ENCODE data around the gene LHX2.

Gene LHX2

DNA sequence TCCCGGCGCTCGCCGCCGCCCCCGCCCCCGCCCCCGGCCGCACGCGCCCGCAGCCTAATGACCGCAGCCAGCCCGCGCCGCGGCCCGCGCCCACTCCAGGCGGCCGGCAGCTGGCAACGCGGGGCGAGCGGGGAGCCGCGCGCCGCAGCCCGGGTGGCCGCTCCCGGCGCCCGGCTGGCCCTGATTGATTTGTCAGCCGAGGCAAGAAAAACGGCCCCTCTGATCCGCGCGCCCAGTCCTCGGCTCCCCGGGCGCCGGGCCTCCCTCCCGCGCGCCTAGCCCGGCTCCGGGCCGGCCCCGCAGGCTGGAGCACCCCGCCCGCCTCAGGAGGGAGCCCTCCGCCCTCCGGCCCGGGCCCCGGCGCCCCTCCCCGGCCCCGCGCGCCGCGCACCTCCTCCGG, 11.9 kb upstream of the LHX2 start:
- DNase-seq (ENCODE audit: low spot score), result no peak

DNA sequence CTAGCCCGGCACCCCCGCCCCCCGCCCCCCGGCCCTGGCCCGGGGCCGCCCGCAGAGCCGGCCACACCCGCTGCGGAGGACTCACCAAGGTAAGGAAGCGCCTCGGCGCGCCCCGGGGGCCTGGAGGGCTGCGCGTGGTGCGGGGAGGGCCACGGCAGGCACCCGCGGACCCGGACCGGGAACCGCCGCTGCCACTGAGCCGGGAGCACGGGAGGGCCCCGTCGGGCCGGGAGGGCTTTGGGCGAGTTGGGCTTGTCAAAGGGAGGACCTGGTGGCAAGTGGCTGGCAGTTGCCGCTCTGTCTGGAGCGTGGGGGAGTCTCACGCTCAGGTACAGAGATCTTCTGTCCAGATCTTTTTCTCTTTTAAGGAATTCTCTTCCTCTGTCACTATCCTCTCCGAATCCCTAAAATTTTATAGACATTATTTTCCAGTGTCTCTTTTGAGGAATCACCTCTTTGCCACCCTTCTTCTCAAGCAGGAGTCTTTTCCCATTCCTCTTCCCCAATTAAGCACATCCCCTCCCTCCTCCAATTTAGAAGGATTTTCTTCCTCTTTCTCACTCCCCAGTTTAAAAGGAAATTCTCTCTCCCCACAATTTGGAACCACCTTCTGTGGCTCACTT, 11.3 kb upstream of the LHX2 start:
- peak; percentile 21 for DNase-seq (ENCODE audit: low spot score)

DNA sequence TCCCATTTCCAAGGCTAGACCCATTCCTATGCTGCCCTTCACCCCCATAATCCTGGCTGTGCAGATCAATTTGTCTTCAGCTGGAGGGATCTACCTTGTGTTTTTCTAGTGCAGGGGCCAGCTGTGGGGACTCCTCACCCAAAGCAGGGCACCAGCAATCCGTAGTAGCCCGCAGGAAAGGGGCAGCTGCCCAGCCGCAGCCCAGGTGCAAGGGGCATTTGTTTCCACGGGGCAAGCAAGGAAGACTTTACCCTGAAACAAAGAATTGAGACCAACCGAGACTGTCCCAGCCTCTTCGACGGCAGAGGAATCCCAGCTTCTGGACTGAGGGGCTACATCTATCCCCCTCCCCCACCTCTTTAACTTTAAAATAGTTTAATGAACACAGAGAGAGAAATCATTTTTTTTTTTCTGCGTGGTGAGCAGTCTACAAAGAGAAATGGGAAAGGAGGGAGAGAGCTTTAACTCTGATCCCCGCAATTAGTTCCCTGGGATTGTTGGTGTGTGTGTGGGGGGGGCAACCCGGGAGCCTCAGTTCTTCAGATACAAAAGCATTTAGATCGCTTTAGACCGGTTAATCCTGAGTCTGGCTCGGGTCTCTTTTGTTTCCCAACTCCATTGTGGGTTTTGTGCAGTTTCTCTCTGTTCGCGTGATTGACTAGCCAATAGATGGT, 10.6 kb upstream of the LHX2 start:
- no peak for DNase-seq (ENCODE audit: low spot score)

DNA sequence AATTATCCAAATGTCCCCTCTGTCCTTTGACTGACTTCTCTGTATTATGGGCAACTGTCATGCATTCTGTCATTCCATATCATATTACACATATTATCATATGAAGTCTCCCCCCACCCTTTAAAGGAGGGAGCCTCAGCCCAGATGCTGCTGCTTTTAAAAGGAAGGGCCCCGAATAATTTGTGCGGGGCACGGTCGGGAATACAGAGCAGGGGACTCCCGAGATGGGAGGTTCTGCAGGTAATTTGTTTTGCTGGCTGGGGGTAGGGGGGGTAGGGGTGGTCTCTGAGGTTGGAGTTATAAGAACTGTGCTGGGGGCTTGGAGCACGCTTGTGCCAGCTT, 10.1 kb upstream of the LHX2 start:
- no peak for DNase-seq (ENCODE audit: low spot score)

DNA sequence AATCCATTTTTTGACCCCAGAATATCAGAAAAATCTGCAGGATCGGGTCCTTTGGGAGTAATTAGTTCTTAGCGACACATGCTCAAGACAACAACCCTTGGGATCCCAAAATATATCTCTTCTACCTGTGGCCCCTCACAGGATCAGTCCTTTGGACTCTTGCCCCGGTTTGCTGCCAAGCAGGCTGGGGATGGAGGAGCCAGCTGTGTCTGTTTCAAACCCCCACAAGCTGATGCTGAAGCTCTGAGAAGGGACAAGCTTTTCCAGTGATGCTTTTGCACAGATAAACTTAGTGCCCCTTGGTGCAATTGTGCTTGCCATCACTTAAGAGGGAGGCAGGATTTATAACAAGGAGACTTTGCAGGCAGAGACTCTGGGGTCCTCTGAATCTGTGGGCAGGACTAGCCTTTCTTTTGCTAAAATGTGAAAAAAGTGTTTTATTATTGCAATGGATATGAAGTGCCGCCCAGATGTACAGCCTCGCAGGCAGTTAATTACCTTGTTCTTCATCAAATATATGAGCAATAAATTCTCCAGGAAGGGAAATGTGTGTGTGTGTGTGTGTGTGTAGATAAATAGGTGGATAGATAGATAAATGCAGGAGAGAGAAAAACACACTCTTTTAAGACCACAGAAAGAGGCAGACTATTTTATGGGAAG, 9.6 kb upstream of the LHX2 start:
- no peak for DNase-seq (ENCODE audit: low spot score)

DNA sequence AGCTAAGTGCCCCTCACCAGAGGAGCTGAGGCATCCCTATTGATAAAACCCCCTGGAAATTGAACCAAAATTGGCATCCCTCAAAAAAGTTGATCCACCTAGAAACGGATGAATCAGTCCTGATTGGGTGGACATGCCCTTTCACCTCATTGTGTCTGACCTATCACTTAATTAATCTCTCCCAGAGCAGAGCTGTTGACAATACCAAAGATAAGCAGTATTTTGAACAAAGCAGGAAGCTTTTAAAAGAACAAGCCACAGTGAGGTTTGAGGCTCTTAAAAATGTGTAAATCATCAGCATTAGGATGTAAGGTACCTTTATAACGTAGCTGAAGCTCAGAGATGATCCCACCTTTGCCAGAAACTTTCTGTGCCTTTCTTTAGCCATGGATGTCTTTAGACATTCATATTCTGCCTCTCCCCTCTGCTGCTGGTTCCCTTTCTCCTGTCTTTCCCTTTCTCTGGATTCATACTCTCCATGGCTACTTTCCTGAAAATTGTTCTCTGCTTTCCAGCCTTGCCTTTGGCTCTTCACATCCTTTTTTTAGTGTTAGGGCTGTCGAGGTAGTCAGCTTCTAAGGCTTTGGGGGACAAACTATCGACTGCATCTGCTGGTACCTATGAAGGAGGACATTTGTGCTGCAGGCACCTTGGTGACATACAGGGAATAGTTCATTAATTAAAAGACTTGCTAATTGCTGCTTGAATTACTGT, 7.8 kb upstream of the LHX2 start:
- no peak for DNase-seq (ENCODE audit: low spot score)

DNA sequence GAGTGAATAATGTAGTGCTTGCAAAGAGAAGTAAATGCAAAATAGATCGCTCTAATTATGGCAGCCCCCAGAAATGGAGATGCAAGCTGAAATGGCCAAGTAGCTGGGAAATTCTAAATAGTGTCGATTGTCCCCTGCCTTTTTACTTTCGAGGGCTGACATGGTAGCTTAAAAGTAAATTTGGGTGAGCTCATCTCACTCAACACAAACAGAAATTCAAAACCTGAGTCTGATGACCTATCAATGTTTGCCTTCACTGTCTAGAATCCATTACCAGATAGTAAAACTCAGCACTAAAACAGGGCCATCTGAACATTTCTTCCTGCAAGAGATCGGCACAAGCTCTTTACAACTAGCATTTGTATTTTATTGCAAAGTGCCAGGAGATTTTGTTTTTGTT, 7.0 kb upstream of the LHX2 start:
- DNase-seq (ENCODE audit: low spot score), result no peak

DNA sequence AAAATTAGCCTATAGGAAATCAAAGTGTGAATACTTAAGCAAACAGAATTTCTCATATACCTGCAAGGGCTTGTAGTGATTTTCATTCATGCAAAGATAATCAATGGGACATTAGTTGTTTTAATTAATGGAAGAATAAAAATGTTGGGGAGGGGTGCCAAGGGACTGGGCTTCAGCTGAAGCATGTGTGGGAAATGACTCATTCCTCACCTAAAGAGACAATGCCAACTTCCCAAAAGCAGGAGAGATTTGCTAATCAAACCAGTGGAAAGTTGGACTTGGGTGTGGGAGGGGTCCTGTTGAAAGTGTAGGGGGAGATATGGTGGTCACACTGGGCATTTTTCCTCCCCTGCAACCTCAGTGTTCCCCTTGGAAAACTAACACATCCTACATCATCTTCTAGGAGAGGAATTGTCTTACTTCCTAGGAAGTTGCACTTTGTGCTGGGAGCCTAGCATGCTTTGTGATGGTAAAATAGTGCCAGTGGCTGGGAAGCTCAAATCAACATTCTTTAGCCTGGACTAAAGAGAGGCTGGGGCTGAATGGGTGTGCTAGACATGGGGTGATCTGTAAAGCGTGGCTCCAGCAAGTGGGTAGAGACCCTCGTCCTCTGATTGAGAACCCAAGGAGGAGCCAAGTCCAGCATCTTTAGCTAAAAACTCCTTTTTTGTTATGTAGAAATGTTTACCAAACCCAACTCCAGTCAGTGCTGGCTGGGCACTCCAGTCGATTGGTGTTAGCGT, 6.4 kb upstream of the LHX2 start:
- DNase-seq (ENCODE audit: low spot score), result no peak

DNA sequence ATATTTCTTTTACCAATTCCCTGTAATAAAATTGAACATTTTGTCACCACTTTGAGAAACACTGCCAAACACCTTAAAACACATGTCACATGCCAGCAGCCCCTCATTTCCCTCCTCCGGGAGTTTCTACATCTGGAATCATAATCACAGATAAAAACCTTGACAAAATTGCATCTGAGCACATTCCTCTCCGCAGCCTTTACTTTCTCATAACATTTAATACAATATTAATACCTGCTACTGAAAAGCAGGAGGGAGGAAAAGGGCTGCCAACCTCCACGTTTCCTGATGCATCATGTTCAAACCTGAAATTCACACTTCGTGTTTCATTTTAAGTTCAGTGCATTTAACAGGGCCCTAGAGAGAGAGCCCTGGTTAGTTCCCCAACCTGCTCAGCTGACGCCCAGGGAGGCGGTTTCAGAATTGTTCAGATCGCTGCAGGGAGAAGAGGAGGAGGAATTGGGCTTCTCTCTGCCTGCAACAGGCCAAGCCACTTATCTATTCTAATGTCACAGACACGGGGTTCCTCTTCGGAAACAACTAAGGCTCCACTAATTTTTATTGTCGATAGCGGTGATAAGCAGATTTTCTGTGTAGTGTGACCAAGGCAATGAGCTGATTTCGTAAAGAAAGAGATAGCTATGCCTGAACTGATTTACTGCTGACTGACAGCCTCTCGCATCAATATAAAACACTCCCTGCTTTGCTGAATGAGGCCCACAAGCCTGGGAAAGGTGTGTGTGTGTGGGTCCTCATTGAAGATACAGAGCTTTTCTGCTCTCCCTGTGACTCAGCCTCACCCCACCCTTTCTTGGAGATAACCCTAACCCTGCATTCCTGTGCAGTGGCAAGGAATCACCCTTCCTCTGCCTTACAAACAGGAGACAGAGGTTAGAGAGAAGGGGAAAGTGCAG, 4.9 kb upstream of the LHX2 start:
- DNase-seq (ENCODE audit: low spot score), result no peak

DNA sequence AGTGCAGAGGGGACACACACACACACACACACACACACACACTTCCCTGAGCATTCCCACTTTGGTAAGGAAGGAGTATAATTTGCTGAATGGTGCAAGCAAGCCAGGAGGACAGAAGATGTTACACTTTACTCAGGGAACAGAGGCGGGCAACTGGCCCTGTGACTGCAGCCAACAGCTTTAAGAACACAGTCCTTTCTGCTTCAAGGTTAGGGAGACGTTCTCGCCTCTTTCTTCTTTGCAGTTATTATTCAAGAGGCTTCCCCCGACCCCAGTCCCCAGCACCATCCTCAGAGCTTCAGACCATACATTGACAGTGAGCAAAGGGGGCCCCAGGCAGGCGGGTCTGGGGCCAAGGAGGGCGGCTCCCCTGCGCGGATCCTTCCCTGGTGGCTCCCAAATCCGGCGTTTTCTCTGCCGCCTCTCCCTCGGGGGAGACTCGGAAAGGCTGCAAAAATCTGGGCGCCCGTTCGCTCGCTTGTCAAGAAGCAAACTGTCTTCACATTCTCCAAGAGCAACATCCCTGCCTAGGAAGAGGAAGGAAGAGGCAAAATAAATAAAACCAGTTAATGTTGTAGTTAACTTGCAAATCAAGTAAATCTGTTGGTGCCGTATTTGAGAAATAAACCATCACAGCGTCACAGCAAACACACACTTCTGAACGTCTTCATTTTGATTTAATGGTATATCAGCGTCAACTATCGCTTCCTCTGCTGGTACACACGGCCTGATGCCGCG, 3.8 kb upstream of the LHX2 start:
- no peak for DNase-seq (ENCODE audit: low spot score)

DNA sequence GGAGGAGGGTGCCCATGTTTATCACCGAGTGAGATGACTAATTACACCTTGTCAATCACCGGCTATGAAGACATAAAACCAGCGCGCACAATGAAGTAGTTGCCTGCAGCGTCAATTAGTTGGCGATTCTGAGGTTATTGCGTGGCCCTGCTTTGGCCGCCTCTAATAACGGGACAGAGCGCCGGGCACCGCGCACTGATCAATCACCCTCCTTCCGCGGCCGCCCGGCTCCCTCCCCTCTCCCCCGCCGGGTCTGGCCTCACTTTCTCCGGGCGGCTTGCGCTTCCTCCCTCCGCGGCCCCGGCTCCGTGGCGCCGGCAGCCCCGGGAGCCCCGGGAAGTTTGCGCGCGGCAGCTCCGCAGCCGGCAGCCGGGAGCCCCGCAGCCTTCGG, 3.3 kb upstream of the LHX2 start:
- peak; percentile 32 for DNase-seq (ENCODE audit: low spot score)

DNA sequence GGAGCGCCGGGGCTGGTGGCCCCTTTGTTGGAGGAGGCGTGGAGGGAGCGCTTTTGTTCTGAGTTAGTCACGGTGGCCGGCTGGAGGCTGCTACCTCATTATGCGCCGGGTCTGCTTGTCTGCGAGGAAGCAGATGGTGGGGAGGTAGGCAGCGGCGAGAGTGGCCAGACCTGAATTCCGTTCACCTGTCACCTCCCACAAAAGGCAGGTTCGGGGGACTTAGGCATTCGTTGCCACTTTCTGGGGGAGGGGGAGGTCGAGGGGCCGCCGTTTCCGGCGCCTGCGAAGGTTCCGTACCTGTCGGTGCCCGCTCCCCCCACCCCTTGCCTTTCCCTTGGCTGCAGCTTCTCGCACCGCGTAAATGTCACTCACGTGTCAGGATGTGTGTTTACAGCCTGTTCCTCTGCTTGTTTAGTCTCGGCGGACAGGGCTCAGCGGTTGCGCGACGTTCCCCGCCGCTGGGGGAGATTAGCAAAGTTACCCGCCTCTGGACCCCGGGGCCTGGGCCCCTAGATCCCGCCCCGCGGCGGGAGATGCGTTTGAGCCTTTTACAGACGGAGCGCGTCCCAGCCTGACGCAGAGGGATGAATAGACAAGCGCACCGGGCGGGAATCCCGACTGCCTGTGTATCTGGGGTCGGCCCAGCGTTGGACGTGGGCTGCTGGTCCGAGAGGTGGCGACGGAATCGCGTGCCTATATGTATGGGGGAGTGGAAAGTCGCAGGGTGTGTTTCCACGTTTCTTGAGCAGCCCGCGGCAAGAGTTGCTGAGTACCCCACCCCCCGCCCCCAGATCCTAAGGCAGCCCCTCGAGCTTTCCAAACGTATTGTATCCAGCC, 2.7 kb upstream of the LHX2 start:
- DNase-seq (ENCODE audit: low spot score), result peak; percentile 36

DNA sequence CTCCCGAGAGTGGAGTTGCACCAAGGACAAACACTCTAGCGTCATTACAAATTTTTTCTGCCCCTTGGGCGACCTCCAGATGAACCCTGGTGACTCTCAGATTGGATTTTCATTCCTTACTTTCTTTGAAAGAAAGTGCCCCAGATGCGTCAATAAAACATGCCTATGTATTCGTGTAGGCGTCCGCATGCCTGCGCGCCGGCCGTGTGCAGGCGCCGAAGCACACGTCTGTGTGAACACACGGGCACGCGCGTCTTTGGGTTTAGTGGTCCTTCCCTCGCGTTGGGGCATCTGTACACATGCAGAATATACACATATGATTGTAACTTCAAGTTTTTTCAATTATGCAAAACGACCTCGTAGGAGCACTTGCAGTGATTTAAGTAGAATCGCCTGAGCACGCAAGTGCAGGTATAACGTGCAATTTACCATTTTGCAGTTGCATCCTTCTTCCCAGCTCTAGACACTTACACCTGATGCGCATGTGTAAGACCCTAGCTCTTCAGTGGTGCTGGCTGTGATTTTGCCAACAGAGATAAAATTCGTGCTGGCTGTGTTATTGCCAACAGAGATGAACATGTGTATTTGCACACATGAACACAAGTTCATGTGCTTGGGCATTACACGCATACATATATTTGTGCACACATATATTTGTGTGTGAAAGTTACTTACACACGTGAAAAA, 1.9 kb upstream of the LHX2 start:
- DNase-seq (ENCODE audit: low spot score), result no peak

DNA sequence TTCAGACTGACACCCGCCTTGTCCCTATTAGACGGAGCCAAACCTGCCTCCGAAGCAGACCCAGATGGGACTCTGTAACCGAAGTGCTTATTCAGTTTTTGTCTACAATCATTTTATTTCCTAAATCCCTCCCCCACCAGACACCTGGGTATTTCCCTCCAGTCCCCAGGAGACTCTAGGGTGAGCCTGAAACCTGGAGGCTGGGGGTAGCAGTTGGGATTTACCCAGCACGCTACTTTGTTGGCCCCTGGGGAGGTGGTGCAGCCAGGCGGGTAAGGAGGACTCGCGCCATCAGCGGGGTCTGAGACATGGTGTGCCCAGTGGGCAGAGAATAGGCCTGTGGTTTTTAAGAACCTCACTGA, 1.3 kb upstream of the LHX2 start:
- DNase-seq (ENCODE audit: low spot score), result no peak

DNA sequence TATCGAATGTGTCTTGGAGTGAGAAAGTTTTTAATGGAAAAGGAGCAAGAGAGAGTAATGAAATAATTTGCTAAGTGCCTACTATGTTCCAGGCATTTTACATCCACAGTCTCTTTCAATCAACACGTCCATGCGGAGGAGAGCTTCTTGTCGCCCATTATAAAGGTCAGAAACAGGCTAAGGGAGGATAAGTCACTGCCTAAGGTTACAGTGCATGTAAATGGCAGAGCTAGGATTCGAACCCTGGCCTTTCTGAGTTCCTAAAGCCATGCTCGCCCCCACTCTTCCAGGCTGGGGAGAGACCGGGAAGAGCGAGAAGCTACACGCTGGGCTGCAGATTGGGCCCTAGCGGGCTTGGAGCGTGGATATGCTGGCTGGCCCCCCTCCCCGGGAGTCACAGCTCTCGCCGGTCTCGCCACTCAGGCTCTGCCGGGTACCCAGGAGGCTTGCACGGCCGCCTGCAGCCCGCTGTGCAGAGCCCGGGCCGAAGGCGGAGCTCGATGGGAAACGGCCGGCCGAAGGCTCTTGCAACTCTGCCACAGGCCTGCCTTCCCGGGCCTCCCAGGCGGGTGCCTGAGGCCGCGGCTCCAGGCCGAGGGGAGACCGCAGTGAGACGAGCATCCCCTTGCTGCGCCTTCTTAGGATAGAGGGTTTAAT, 775 bp upstream of the LHX2 start:
- peak; percentile 41 for DNase-seq (ENCODE audit: low spot score)

DNA sequence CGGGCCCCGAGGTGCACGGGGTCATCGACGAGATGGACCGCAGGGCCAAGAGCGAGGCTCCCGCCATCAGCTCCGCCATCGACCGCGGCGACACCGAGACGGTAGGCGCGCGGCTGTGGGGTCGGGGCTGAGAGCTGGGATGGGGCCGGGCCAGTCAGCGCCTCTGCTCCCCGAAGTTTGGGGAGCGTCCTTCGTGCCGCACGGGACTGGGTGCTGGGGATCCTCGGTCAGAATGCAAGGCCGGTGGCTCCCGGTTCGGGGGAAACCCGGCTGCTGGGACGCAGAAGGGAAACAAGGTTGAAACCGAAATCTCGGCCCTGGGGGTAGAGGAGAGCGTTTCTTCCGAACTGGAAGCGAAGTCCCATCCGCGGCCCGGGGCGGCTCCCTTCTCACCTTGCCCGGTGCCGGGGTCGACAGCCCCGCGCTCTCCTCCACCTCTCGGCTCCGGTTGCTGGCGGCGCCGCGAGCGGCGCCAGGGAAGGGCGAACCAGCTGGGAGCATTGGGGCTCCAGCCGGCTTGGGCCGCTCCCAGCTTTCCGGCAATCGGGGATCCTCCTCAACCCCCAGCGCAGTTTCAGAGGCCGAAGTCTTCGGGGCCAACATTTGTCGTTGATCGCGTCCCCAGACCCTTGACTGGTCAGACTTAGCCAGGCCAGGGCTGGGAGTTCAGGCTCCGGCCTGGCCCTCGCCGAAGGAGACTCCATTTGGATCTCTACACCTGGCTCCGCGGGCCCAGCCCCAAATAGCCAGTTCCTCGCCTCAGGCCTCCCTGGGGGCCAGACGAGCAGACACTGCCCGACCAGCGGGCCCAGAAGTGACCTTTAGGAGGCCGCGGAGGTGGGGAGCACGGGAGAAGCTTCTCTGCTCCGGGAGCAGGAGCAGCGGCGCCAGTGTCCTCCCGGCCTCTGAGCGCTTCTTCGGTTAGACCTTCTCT, 1.1 kb downstream of the LHX2 start:
- no peak for DNase-seq (ENCODE audit: low spot score)
